Hepatocyte (in vitro differentiated cells): ENCODE results near the gene AGAP1.

Experiments
- CTCF ChIP-seq: fragments of 200-600 bp; sonication (generic); IDR thresholded peaks from 2 replicates; pipeline ENCODE4 v1.5.1; 2016; ENCODE audit warnings: antibody characterized with exemption, mild to moderate bottlenecking; ENCODE audit not compliant: poor library complexity
- EZH2 ChIP-seq: fragments of 200-600 bp; sonication (generic); IDR thresholded peaks from 2 replicates; pipeline ENCODE4 v1.6.1; 2016; ENCODE audit warnings: antibody characterized with exemption, mild to moderate bottlenecking, borderline replicate concordance
- EZH2phosphoT487 ChIP-seq: fragments of 200-600 bp; sonication (generic); IDR thresholded peaks from one replicate; pipeline ENCODE4 v1.6.1; 2018; ENCODE audit warnings: antibody characterized with exemption, mild to moderate bottlenecking, low read depth, moderate library complexity; ENCODE audit not compliant: unreplicated experiment, severe bottlenecking

- TF ChIP-seq CTCF (no peak), EZH2 (no peak), EZH2phosphoT487 (no peak)
Observed at GRCh38 chr2:236107536-236107935, 613.7 kb downstream of the AGAP1 start.
